Natural killer cell (primary cell): ENCODE results near the gene PAPLN. TPM values are rescaled to one million over a fixed set of nuclear protein-coding genes. Genes with fewer than 3 reads are reported as not detected.

Source experiments
- ATAC-seq, 3 donors: fragments of 150-1000 bp in 2 of 3; fragments of 200-7000 bp in 1 of 3; cut with Tn5 transposase; 1 replicate in 1 of 3; 2 replicates in 2 of 3; pipeline ENCODE4 v1.10.0; 2021; ENCODE audit warnings: mild to moderate bottlenecking in 2 of 3, moderate library complexity in 2 of 3
- DNase-seq, 2 donors: peaks; one replicate each; pipeline versions ENCODE4 v3.0.0 to v3.0.0-alpha.2; 2013 to 2021; ENCODE audit warnings: mixed read lengths in 1 of 2
- H3K27ac ChIP-seq: one replicate; pipeline ENCODE4 v1.5.1; 2013; ENCODE audit warnings: mild to moderate bottlenecking, low read length
- H3K27me3 ChIP-seq: one replicate; pipeline ENCODE4 v1.6.1; 2013; ENCODE audit warnings: low read length; ENCODE audit not compliant: control insufficient read depth, insufficient read depth
- H3K36me3 ChIP-seq: one replicate; pipeline ENCODE4 v1.6.1; 2013; ENCODE audit warnings: low read length; ENCODE audit not compliant: control insufficient read depth, insufficient read depth
- H3K4me1 ChIP-seq: one replicate; pipeline ENCODE4 v1.6.1; 2013; ENCODE audit warnings: low read length; ENCODE audit not compliant: control insufficient read depth, insufficient read depth
- H3K4me3 ChIP-seq: one replicate; pipeline ENCODE4 v1.5.1; 2013; ENCODE audit warnings: low read length
- H3K9me3 ChIP-seq: one replicate; pipeline ENCODE4 v1.6.1; 2013; ENCODE audit warnings: low read length; ENCODE audit not compliant: control insufficient read depth, insufficient read depth
- H3K27ac Mint-ChIP-seq, 2 donors: one replicate each; pipeline ENCODE4 v1.8.0; 2022; ENCODE audit warnings: mild to moderate bottlenecking in 2 of 2, mixed read lengths in 2 of 2, moderate library complexity in 1 of 2
- H3K27me3 Mint-ChIP-seq, 2 donors: one replicate each; pipeline ENCODE4 v1.8.0; 2022; ENCODE audit warnings: low read depth in 2 of 2, mixed read lengths in 2 of 2
- H3K36me3 Mint-ChIP-seq: one replicate; pipeline ENCODE4 v1.8.0; 2022; ENCODE audit warnings: mixed read lengths
- H3K4me1 Mint-ChIP-seq, 2 donors: one replicate each; pipeline ENCODE4 v1.8.0; 2022; ENCODE audit warnings: mixed read lengths in 2 of 2
- H3K4me3 Mint-ChIP-seq: one replicate; pipeline ENCODE4 v1.8.0; 2022; ENCODE audit warnings: mild to moderate bottlenecking, moderate library complexity, mixed read lengths
- H3K9me3 Mint-ChIP-seq, 2 donors: one replicate each; pipeline ENCODE4 v1.8.0; 2022; ENCODE audit warnings: mixed read lengths in 2 of 2
- CTCF ChIP-seq: fragments of 200-600 bp; IDR thresholded peaks from one replicate; pipeline ENCODE4 v1.8.0; 2022; ENCODE audit warnings: antibody characterized with exemption
- WGBS: methylation state at CpG from one replicate; pipeline ENCODE4 v1.1.7; 2013; ENCODE audit warnings: missing lambda C conversion rate; ENCODE audit not compliant: insufficient coverage; 5-methylcytosine and 5-hydroxymethylcytosine counted together
- intact Hi-C: fragments of 100-400 bp; cut with micrococcal nuclease; formaldehyde crosslinking; loops from one replicate; pipeline ENCODE4 v1.14.2; 2022
- total RNA-seq, 4 donors: library from RNA; stranded (reverse); fragments of 120-200 nt in 1 of 4; gene quantifications; one replicate each; pipeline versions ENCODE4 v1.2.3 to v1.2.4, GENCODE V29; 2013 to 2022

The PAPLN gene
- total RNA-seq, 3 donors from 2014 or later (not counting 1 experiment from before 2014, with no cell fraction given): 0.24 to 0.70 (median 0.34) TPM

DNA sequence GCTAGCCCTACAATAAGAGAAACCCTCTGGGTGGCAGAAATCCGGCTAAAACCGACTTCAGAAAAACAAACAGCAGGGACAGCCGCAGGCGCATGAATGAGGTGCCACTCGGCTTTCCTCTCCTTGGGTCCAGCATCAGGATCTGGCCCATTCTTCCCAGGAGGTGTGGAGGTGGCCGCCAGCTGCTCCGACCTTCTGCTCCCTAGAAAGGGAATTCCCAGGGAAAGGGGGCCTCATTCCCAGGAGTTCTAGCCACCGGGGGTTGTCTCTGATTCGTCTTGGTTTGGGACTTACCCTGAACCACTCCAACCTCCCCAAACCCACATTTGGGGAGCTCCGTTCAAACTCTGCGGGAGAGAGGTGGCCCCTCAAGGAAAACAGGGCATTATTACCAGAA is 13.0 kb downstream of the PAPLN start:
- H3K36me3 ChIP-seq: no peaks in the 10 kb centered on the region
- no peak overlapping the region for H3K4me3 Mint-ChIP-seq
- DNase-seq (no peak), ATAC-seq (no peak)
- peaks cover 20% of the 10 kb centered on the region for H3K4me1 ChIP-seq
- peaks cover 3% of the 10 kb centered on the region for H3K27me3 ChIP-seq
- no peaks in the 10 kb centered on the region for H3K9me3 Mint-ChIP-seq
- no peak overlapping the region for H3K27ac Mint-ChIP-seq
- H3K4me1 Mint-ChIP-seq: peaks cover 14 to 17% of the 10 kb centered on the region in 2 donors
- TF ChIP-seq CTCF: no peak
- peaks cover 7% of the 10 kb centered on the region in 2 donors for H3K27me3 Mint-ChIP-seq
- H3K27ac ChIP-seq: no peak overlapping the region
- 92% methylated on average over 10 of the region's 11 CpGs for WGBS
- no peaks in the 10 kb centered on the region for H3K36me3 Mint-ChIP-seq
- H3K9me3 ChIP-seq: no peaks in the 10 kb centered on the region
- intact Hi-C loops: no loop called here
- no peak overlapping the region for H3K4me3 ChIP-seq

- 93% methylated on average over 27 of the region's 27 CpGs for WGBS
- Histone ChIP-seq H3K4me1 (peaks cover 15% of the 10 kb centered on the region), H3K4me3 (no peak overlapping the region), H3K36me3 (no peaks in the 10 kb centered on the region), H3K27ac (no peak overlapping the region), H3K9me3 (no peaks in the 10 kb centered on the region), H3K27me3 (no peaks in the 10 kb centered on the region)
- ATAC-seq: no peak
- H3K9me3 Mint-ChIP-seq: no peaks in the 10 kb centered on the region
- TF ChIP-seq CTCF: no peak
- H3K27me3 Mint-ChIP-seq: peaks cover 7% of the 10 kb centered on the region in 2 donors
- intact Hi-C loops: no loop called here
- no peak overlapping the region for H3K4me3 Mint-ChIP-seq
- H3K36me3 Mint-ChIP-seq: no peaks in the 10 kb centered on the region
- H3K4me1 Mint-ChIP-seq: peaks cover 14 to 17% of the 10 kb centered on the region in 2 donors
- H3K27ac Mint-ChIP-seq: no peak overlapping the region
- no peak for DNase-seq
These were observed 13.6 kb downstream of the PAPLN start for GRCh38 chr14:73250781-73251500.

DNA sequence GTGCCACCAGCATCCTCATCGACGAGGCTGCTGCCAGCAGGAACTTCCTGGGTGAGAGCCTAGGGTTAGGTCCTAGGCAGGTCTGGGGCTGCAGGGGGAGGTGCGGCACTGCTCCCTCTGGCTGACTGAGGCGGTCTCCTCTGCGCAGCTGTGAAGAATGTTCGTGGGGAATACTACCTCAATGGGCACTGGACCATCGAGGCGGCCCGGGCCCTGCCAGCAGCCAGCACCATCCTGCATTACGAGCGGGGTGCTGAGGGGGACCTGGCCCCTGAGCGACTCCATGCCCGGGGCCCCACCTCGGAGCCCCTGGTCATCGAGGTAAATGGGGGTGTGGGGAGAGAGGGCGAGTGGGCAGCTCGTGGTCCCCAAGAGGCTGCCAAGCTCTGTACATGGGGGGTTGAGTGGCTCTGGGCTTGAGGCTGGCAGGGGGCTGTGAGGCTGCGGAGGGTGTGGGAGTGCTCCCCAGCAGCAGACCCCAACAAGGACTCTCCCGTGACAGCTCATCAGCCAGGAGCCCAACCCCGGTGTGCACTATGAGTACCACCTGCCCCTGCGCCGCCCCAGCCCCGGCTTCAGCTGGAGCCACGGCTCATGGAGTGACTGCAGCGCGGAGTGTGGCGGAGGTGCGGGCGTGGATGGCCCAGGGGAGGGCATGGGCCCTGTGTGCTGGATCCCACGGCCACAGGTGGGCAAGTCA is 14.4 kb downstream of the PAPLN start:
- Mint-ChIP-seq H3K4me3 (no peak overlapping the region), H3K36me3 (no peaks in the 10 kb centered on the region), H3K4me1 (peaks cover 9 to 12% of the 10 kb centered on the region in 2 donors), H3K9me3 (no peaks in the 10 kb centered on the region), H3K27ac (no peak overlapping the region), H3K27me3 (peaks cover 2 to 4% of the 10 kb centered on the region in 2 donors)
- WGBS: 93% methylated on average over 30 of the region's 30 CpGs
- ATAC-seq: no peak
- TF ChIP-seq CTCF: no peak
- Histone ChIP-seq H3K4me1 (peaks cover 8% of the 10 kb centered on the region), H3K27ac (no peak overlapping the region), H3K36me3 (no peaks in the 10 kb centered on the region), H3K27me3 (no peaks in the 10 kb centered on the region), H3K9me3 (no peaks in the 10 kb centered on the region), H3K4me3 (no peak overlapping the region)
- intact Hi-C loops: no loop called here
- DNase-seq: no peak
